HCT116 (cell line): ENCODE measurements around the gene POU4F1. TPM values are rescaled to one million over a fixed set of nuclear protein-coding genes. Genes with fewer than 3 reads are reported as not detected.

Experiments
- ATAC-seq: fragments of 200-7000 bp; cut with Tn5 transposase; 2 replicates; pipeline ENCODE4 v1.9.1; 2020; ENCODE audit warnings: mild to moderate bottlenecking, moderate library complexity
- BruUV-seq: library from RNA; stranded (reverse); fragments of 400-500 nt; replicated peaks from 2 replicates; lab custom pipeline; 2021; lab: Mats Ljungman, UMichigan
- CTCF ChIA-PET: fragments of 300-600 bp; sonication (Branson Sonifier 250); formaldehyde crosslinking; loops from one replicate; lab custom pipeline; 2021; ENCODE audit warnings: antibody characterized with exemption; lab: Charles Lee
- POLR2A ChIA-PET: fragments of 300-600, 350-600 bp; sonication (Branson Sonifier 250); formaldehyde crosslinking; loops from one replicate; lab custom pipeline; 2021; ENCODE audit warnings: antibody characterized with exemption; lab: Charles Lee
- RAD21 ChIA-PET, 2 experiments: fragments of 300-600 bp; sonication (Branson Sonifier 250); formaldehyde crosslinking; loops; one replicate each; lab custom pipeline; 2023; ENCODE audit warnings: low total read pairs in 2 of 2; ENCODE audit not compliant: uncharacterized antibody in 2 of 2, unreplicated experiment in 2 of 2, low non-redundant PET in 1 of 2; lab: Charles Lee
- DNase-seq: peaks from one replicate; pipeline ENCODE4 v3.0.0-alpha.2; 2010; ENCODE audit warnings: low read depth, low spot score
- H2AFZ ChIP-seq: fragments of 200-600 bp; shearing (Covaris generic), sonication (generic); 2 replicates; pipeline ENCODE4 v1.6.1; 2017; ENCODE audit warnings: low read depth, mixed run types, mixed read lengths, antibody characterized with exemption, low read length; ENCODE audit not compliant: poor library complexity, severe bottlenecking
- H3K27ac ChIP-seq: 2 replicates; pipeline ENCODE4 v1.5.1; 2012; ENCODE audit warnings: low read depth, low read length
- H3K27me3 ChIP-seq: fragments of 200-600 bp; sonication (generic); 2 replicates; pipeline ENCODE4 v1.6.1; 2016; ENCODE audit warnings: mixed run types, low read length, mixed read lengths; ENCODE audit not compliant: insufficient read depth
- H3K36me3 ChIP-seq, 2 experiments: fragments of 200-500 bp in 1 of 2; fragments of 200-600 bp in 1 of 2; sonication (Bioruptor generic) in 1 of 2; sonication (generic) in 1 of 2; 2 replicates each; pipeline versions ENCODE4 v1.5.1 to v1.6.1; 2014 to 2016; ENCODE audit warnings: low read length in 2 of 2, inconsistent platforms in 1 of 2, mixed read lengths in 1 of 2, mixed run types in 1 of 2; ENCODE audit not compliant: insufficient read depth in 2 of 2, control insufficient read depth in 1 of 2
- H3K4me1 ChIP-seq, 2 experiments: fragments of 200-600 bp in 1 of 2; sonication (generic) in 1 of 2; 2 replicates each; pipeline versions ENCODE4 v1.5.1 to v1.6.1; 2012 to 2017; ENCODE audit warnings: low read length in 2 of 2, inconsistent platforms in 1 of 2, mild to moderate bottlenecking in 1 of 2, mixed read lengths in 1 of 2, mixed run types in 1 of 2, moderate library complexity in 1 of 2; ENCODE audit not compliant: insufficient read depth in 2 of 2, control insufficient read depth in 1 of 2
- H3K4me2 ChIP-seq: fragments of 200-600 bp; sonication (generic); 2 replicates; pipeline ENCODE4 v1.6.1; 2017; ENCODE audit warnings: mixed run types, low read length, mixed read lengths
- H3K4me3 ChIP-seq, 2 experiments: fragments of 200-600 bp in 1 of 2; sonication (generic) in 1 of 2; replicated peaks in 1 of 2; 2 replicates each; pipeline ENCODE4 v1.5.1; 2011 to 2016; ENCODE audit warnings: low read length in 2 of 2, control low read depth in 1 of 2, low read depth in 1 of 2, mild to moderate bottlenecking in 1 of 2, mixed read lengths in 1 of 2, mixed run types in 1 of 2
- H3K79me2 ChIP-seq: fragments of 200-600 bp; sonication (generic); 2 replicates; pipeline ENCODE4 v1.6.1; 2017; ENCODE audit warnings: mild to moderate bottlenecking, mixed run types, low read length, moderate library complexity, mixed read lengths; ENCODE audit not compliant: insufficient read depth
- H3K9ac ChIP-seq: fragments of 200-600 bp; sonication (generic); 2 replicates; pipeline ENCODE4 v1.6.1; 2016; ENCODE audit warnings: low read length, mixed read lengths
- H3K9me2 ChIP-seq: fragments of 200-600 bp; sonication (generic), shearing (Covaris generic); 2 replicates; pipeline ENCODE4 v1.6.1; 2017; ENCODE audit warnings: mixed run types, mild to moderate bottlenecking, moderate library complexity; ENCODE audit not compliant: insufficient read depth
- H3K9me3 ChIP-seq, 2 experiments: fragments of 200-500 bp in 1 of 2; fragments of 200-600 bp in 1 of 2; sonication (Bioruptor generic) in 1 of 2; sonication (generic) in 1 of 2; 2 replicates each; pipeline ENCODE4 v1.6.1; 2014 to 2017; ENCODE audit warnings: low read length in 2 of 2, mixed read lengths in 2 of 2, inconsistent platforms in 1 of 2, low read depth in 1 of 2, mild to moderate bottlenecking in 1 of 2, mixed run types in 1 of 2, moderate library complexity in 1 of 2; ENCODE audit not compliant: control insufficient read depth in 1 of 2, insufficient read depth in 1 of 2
- H4K20me1 ChIP-seq: fragments of 200-600 bp; sonication (generic), shearing (Covaris generic); 2 replicates; pipeline ENCODE4 v1.6.1; 2017; ENCODE audit warnings: mixed run types, mild to moderate bottlenecking, moderate library complexity; ENCODE audit not compliant: insufficient read depth
- CEBPB ChIP-seq: IDR thresholded peaks from 2 replicates; pipeline ENCODE4 v1.6.1; 2012; ENCODE audit warnings: low read depth
- EGR1 ChIP-seq: IDR thresholded peaks from 2 replicates; pipeline ENCODE4 v1.6.1; 2012; ENCODE audit warnings: low read depth
- EZH2 ChIP-seq: fragments of 200-600 bp; sonication (generic); IDR thresholded peaks from 2 replicates; pipeline ENCODE4 v1.6.1; 2017; ENCODE audit warnings: antibody characterized with exemption, mixed run types
- EZH2phosphoT487 ChIP-seq: fragments of 200-600 bp; IDR thresholded peaks from 2 replicates; pipeline ENCODE4 v1.6.1; 2018; ENCODE audit warnings: antibody characterized with exemption, borderline replicate concordance
- FOSL1 ChIP-seq: IDR thresholded peaks from 2 replicates; pipeline ENCODE4 v1.6.1; 2012; ENCODE audit warnings: low read depth
- JUND ChIP-seq: IDR thresholded peaks from 2 replicates; pipeline ENCODE4 v1.6.1; 2012
- RAD21 ChIP-seq: IDR thresholded peaks from 2 replicates; pipeline ENCODE4 v1.6.1; 2012; ENCODE audit warnings: low read depth, mild to moderate bottlenecking
- SIN3A ChIP-seq: IDR thresholded peaks from 2 replicates; pipeline ENCODE4 v1.6.1; 2012; ENCODE audit warnings: low read depth
- SP1 ChIP-seq: IDR thresholded peaks from 2 replicates; pipeline ENCODE4 v1.6.1; 2012; ENCODE audit warnings: low read depth
- SRF ChIP-seq: IDR thresholded peaks from 2 replicates; pipeline ENCODE4 v1.6.1; 2012; ENCODE audit warnings: low read depth
- TCF7L2 ChIP-seq: IDR thresholded peaks from 2 replicates; pipeline ENCODE4 v1.7.0; 2011; ENCODE audit warnings: borderline replicate concordance, inconsistent platforms; ENCODE audit not compliant: insufficient read depth, insufficient read length; ENCODE audit errors: extremely low read depth
- YY1 ChIP-seq: IDR thresholded peaks from 2 replicates; pipeline ENCODE4 v1.6.1; 2011; ENCODE audit warnings: low read length, low read depth, moderate library complexity, mild to moderate bottlenecking; ENCODE audit not compliant: insufficient replicate concordance; ENCODE audit errors: extremely low read depth
- ZFX ChIP-seq: fragments of 450-650 bp; IDR thresholded peaks from 2 replicates; pipeline ENCODE4 v1.6.1; 2017
- intact Hi-C: fragments of 100-400 bp; cut with micrococcal nuclease; formaldehyde crosslinking; loops from 2 replicates; pipeline ENCODE4 v1.10.0; 2022
- total RNA-seq: library from RNA; stranded (reverse); gene quantifications from one replicate; pipeline ENCODE4 v1.2.1, GENCODE V29; 2021; ENCODE audit not compliant: unreplicated experiment
- TF ChIP-seq, protein P1 (sequence below): IDR thresholded peaks from 2 replicates; pipeline ENCODE4 v1.6.1; 2012
- TF ChIP-seq, protein P2 (sequence below), 3 experiments: fragments of 200-600 bp in 1 of 3; sonication (generic) in 1 of 3; IDR thresholded peaks in 2 of 3; conservative IDR thresholded peaks in 1 of 3; 2 replicates each; pipeline ENCODE4 v1.5.1; 2012 to 2017; ENCODE audit warnings: low read depth in 2 of 3, low read length in 2 of 3, antibody characterized with exemption in 1 of 3, borderline replicate concordance in 1 of 3, control low read depth in 1 of 3, mild to moderate bottlenecking in 1 of 3, mixed read lengths in 1 of 3, mixed run types in 1 of 3, moderate library complexity in 1 of 3; ENCODE audit not compliant: insufficient read depth in 1 of 3
- TF ChIP-seq, protein P3 (sequence below): IDR thresholded peaks from 2 replicates; pipeline ENCODE4 v1.6.1; 2012
- TF ChIP-seq, protein P4 (sequence below): IDR thresholded peaks from 2 replicates; pipeline ENCODE4 v1.6.1; 2011; ENCODE audit warnings: mild to moderate bottlenecking, low read length, moderate library complexity; ENCODE audit not compliant: insufficient replicate concordance; ENCODE audit errors: extremely low read depth

POU4F1 gene
- total RNA-seq, 1 experiment from 2014 or later, result not detected

DNA sequence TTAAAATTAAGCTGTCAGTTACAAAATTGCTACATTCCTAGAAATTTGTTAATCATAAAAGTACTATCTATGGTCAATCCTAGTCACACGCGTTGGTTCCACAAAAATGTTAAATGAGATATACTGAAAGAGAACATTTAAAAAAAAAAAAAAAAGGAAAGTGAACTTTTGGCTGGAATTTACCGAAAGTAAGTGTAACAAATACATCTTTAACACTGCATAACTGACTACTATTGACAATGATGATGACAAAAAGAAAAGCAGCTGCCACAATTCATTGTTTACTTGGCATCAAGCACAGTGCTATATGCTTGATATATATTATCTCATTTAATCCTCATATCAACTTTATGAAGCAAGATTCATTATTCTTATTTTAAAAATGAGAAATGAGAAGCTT lies 19.8 kb upstream of the POU4F1 start:
- POLR2A ChIA-PET, result no interaction called here
- Histone ChIP-seq H3K27ac (no peak overlapping the region), H4K20me1 (0 out of 2 replicates have a peak, but pooled peaks cover 6% of the 10 kb centered on the region), H3K36me3 (0 out of 4 replicates have a peak, but pooled peaks cover 0 to 3% of the 10 kb centered on the region in 2 experiments), H3K4me3 (no peak overlapping the region), H3K9me2 (no peaks in the 10 kb centered on the region), H3K27me3 (no peaks in the 10 kb centered on the region), H3K79me2 (peaks cover 26% of the 10 kb centered on the region)
- ATAC-seq, result no peak
- intact Hi-C loops, result no loop called here
- RAD21 ChIA-PET, result no interaction called here
- CTCF ChIA-PET, result no interaction called here
- TF ChIP-seq EZH2, result no peak
- TF ChIP-seq CEBPB, result no peak
- TF ChIP-seq FOSL1, result no peak
- TF ChIP-seq SP1, result no peak
- TF ChIP-seq, protein P1, sequence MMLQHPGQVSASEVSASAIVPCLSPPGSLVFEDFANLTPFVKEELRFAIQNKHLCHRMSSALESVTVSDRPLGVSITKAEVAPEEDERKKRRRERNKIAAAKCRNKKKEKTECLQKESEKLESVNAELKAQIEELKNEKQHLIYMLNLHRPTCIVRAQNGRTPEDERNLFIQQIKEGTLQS, result no peak
- no peak for TF ChIP-seq EZH2phosphoT487
- TF ChIP-seq JUND, result no peak
- TF ChIP-seq, all 23 proteins: peak for 0
- Histone ChIP-seq H3K9ac (no peak overlapping the region), H3K4me1 (no peaks in the 10 kb centered on the region), H2AFZ (no peak overlapping the region), H3K9me3 (no peaks in the 10 kb centered on the region), H3K4me2 (no peak overlapping the region)
- DNase-seq, result no peak
- no TSS peak for BruUV-seq

DNA sequence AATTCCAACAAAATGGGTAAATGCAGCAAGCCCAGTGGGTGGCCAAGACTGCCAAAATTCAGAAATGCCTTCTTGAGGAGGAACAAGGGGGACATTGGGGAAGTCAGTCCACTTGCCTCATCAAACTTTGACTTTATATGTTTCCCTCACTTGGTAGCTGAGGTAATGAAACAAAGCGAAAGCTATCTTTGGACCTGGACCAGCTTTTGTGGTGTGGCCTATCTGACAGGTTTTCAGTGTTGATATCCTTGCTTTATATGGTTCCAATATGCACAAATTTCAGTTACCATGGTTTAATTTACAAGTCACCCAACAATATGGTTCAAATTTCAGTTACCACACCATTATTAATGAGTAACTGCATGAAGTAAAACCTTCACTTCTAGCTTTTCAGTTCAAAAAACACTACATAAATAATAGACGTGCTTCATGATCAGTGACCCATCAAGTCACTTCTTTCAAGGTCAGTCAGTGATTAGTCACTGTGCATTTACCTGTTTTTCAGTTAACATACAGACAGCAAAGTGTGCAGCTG lies 17.7 kb upstream of the POU4F1 start:
- Histone ChIP-seq H3K9ac (no peak overlapping the region), H3K9me2 (no peaks in the 10 kb centered on the region), H3K27me3 (no peaks in the 10 kb centered on the region), H3K9me3 (no peaks in the 10 kb centered on the region), H3K36me3 (peaks cover 0 to 12% of the 10 kb centered on the region in 2 experiments; a peak in 2 of 4 replicates), H3K4me1 (no peaks in the 10 kb centered on the region), H3K27ac (no peak overlapping the region), H3K4me2 (no peak overlapping the region), H3K79me2 (peaks cover 26% of the 10 kb centered on the region), H2AFZ (no peak overlapping the region), H4K20me1 (0 out of 2 replicates have a peak, but pooled peaks cover 6% of the 10 kb centered on the region), H3K4me3 (no peak overlapping the region)
- BruUV-seq, result no TSS peak
- ATAC-seq (no peak), DNase-seq (no peak)
- POLR2A ChIA-PET, result no interaction called here
- intact Hi-C loops, result no loop called here
- RAD21 ChIA-PET, result no interaction called here
- CTCF ChIA-PET, result no interaction called here
- no peak for TF ChIP-seq YY1
- TF ChIP-seq SIN3A, result no peak
- TF ChIP-seq FOSL1, result no peak
- TF ChIP-seq, protein P2, sequence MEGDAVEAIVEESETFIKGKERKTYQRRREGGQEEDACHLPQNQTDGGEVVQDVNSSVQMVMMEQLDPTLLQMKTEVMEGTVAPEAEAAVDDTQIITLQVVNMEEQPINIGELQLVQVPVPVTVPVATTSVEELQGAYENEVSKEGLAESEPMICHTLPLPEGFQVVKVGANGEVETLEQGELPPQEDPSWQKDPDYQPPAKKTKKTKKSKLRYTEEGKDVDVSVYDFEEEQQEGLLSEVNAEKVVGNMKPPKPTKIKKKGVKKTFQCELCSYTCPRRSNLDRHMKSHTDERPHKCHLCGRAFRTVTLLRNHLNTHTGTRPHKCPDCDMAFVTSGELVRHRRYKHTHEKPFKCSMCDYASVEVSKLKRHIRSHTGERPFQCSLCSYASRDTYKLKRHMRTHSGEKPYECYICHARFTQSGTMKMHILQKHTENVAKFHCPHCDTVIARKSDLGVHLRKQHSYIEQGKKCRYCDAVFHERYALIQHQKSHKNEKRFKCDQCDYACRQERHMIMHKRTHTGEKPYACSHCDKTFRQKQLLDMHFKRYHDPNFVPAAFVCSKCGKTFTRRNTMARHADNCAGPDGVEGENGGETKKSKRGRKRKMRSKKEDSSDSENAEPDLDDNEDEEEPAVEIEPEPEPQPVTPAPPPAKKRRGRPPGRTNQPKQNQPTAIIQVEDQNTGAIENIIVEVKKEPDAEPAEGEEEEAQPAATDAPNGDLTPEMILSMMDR (IDR thresholded peaks at IDR 0.05 in 2 of 3, conservative IDR thresholded peaks at IDR 0.05 in 1 of 3; ENCODE audit: borderline replicate concordance in 1 of 3, insufficient read depth in 1 of 3, low read depth in 2 of 3, low read length in 2 of 3), result no peak
- TF ChIP-seq ZFX, result no peak
- TF ChIP-seq, protein P3, sequence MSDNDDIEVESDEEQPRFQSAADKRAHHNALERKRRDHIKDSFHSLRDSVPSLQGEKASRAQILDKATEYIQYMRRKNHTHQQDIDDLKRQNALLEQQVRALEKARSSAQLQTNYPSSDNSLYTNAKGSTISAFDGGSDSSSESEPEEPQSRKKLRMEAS, result no peak
- no peak for TF ChIP-seq SRF
- TF ChIP-seq CEBPB, result no peak
- no peak for TF ChIP-seq EGR1
- no peak for TF ChIP-seq RAD21
- TF ChIP-seq JUND, result no peak
- TF ChIP-seq, protein P4, sequence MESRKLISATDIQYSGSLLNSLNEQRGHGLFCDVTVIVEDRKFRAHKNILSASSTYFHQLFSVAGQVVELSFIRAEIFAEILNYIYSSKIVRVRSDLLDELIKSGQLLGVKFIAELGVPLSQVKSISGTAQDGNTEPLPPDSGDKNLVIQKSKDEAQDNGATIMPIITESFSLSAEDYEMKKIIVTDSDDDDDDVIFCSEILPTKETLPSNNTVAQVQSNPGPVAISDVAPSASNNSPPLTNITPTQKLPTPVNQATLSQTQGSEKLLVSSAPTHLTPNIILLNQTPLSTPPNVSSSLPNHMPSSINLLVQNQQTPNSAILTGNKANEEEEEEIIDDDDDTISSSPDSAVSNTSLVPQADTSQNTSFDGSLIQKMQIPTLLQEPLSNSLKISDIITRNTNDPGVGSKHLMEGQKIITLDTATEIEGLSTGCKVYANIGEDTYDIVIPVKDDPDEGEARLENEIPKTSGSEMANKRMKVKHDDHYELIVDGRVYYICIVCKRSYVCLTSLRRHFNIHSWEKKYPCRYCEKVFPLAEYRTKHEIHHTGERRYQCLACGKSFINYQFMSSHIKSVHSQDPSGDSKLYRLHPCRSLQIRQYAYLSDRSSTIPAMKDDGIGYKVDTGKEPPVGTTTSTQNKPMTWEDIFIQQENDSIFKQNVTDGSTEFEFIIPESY, result no peak
- no peak for TF ChIP-seq EZH2phosphoT487
- no peak for TF ChIP-seq SP1
- no peak for TF ChIP-seq TCF7L2
